ENCODE data around the gene KRT7. TPM values are rescaled to one million over a fixed set of nuclear protein-coding genes. Genes with fewer than 3 reads are reported as not detected.
A peak's percentile ranks its signal among the peaks of the same experiment; 100 is the strongest.

KRT7 gene
- polyA plus RNA-seq, 1 of the 3 experiments (the other 2 are of a cell fraction): 5.4 TPM

DNA sequence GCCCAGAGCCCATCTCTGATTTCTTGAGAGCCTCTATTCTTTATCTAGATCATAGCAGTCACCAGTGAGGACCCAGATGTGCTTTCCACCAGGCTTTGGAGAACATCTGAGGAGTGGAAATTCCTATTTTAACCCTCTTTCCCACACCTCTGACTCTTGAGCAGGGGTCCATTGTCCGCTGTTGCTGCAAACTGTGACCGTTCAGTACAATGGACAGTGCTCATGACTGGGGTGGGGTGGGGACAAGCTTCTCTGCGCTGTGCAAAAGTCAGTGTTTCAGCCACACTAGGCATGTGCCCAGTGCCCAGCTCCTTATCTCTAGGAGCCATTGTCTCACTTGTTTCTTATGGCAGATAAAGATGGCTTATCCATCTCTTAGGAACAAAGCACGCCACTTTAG is 16.9 kb upstream of the KRT7 start:
- CTCF ChIA-PET: interaction anchor here (0.6 to 4.8 kb wide), 12 partner anchors 39 to 664 kb away, joined by 3 to 51 read pairs (median 4); no protein-coding TSS in a partner anchor
- Histone ChIP-seq H3K36me3 (replicated peaks in 1 of 2; ENCODE audit: control insufficient read depth in 1 of 2, insufficient read depth in 2 of 2, low read length in 1 of 2) (no peaks in the 10 kb centered on the region), H3K4me1 (ENCODE audit: control insufficient read depth in 1 of 2, insufficient read depth in 2 of 2, low read depth in 1 of 2, low read length in 1 of 2) (peaks cover 15 to 51% of the 10 kb centered on the region in 2 experiments; a peak in 3 of 4 replicates), H4K20me1 (ENCODE audit: insufficient read depth) (no peaks in the 10 kb centered on the region), H2AFZ (ENCODE audit: low read depth) (no peak overlapping the region), H3K9me3 (no peaks in the 10 kb centered on the region), H3K79me2 (ENCODE audit: insufficient read depth) (no peaks in the 10 kb centered on the region), H3K4me3 (ENCODE audit: low read depth in 2 of 2, low read length in 1 of 2) (no peak overlapping the region), H3K27me3 (ENCODE audit: insufficient read depth) (no peaks in the 10 kb centered on the region), H3K4me2 (peak overlapping the region; percentile 37; the same call in 1 of the 2 replicates), H3K9ac (no peak overlapping the region), H3F3A (replicated peaks; ENCODE audit: insufficient read depth) (peaks cover 4% of the 10 kb centered on the region), H3K27ac (ENCODE audit: low read depth in 2 of 2, low read length in 1 of 2) (peak overlapping the region in 1 of 2 experiments; percentile 68; a peak in 2 of 4 replicates), H3K9me2 (no peaks in the 10 kb centered on the region)
- TF ChIP-seq, protein P1, sequence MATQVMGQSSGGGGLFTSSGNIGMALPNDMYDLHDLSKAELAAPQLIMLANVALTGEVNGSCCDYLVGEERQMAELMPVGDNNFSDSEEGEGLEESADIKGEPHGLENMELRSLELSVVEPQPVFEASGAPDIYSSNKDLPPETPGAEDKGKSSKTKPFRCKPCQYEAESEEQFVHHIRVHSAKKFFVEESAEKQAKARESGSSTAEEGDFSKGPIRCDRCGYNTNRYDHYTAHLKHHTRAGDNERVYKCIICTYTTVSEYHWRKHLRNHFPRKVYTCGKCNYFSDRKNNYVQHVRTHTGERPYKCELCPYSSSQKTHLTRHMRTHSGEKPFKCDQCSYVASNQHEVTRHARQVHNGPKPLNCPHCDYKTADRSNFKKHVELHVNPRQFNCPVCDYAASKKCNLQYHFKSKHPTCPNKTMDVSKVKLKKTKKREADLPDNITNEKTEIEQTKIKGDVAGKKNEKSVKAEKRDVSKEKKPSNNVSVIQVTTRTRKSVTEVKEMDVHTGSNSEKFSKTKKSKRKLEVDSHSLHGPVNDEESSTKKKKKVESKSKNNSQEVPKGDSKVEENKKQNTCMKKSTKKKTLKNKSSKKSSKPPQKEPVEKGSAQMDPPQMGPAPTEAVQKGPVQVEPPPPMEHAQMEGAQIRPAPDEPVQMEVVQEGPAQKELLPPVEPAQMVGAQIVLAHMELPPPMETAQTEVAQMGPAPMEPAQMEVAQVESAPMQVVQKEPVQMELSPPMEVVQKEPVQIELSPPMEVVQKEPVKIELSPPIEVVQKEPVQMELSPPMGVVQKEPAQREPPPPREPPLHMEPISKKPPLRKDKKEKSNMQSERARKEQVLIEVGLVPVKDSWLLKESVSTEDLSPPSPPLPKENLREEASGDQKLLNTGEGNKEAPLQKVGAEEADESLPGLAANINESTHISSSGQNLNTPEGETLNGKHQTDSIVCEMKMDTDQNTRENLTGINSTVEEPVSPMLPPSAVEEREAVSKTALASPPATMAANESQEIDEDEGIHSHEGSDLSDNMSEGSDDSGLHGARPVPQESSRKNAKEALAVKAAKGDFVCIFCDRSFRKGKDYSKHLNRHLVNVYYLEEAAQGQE (IDR thresholded peaks at IDR 0.05; ENCODE audit: low read depth, low read length): peak; percentile 95
- no peak for TF ChIP-seq MEF2A (IDR thresholded peaks at IDR 0.05; ENCODE audit: borderline replicate concordance, low read depth)
- WGBS (ENCODE audit: low lambda C conversion rate): 94% methylated on average over 4 of the region's 4 CpGs
- DNase-seq: no peak
- POLR2A ChIA-PET: interaction anchor here (0.8 to 1.4 kb wide), 6 partner anchors 9 to 51 kb away, joined by 3 to 6 read pairs (median 4); no protein-coding TSS in a partner anchor

DNA sequence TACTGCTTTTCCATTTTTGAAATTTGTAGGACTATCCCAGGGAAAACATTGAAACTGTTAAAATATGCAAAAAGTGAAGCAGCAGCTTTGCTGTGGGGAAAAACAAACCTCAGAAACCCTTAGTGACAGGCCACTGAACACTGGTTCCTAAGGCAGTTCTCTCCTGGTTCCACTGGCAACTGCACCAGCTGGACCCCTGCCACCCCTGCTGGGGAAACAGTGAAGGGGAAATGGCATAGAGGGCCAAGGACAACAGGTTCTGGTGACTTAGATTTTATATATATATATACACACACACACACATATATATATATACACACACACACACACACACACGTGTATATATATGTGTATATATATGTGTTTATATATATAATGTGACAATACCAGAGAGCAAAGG is 16.2 kb upstream of the KRT7 start:
- Histone ChIP-seq H3K4me2 (no peak overlapping the region), H3K27ac (ENCODE audit: low read depth in 2 of 2, low read length in 1 of 2) (peak overlapping the region in 1 of 2 experiments; percentile 68; a peak in 2 of 4 replicates), H3K36me3 (replicated peaks in 1 of 2; ENCODE audit: control insufficient read depth in 1 of 2, insufficient read depth in 2 of 2, low read length in 1 of 2) (no peaks in the 10 kb centered on the region), H3K79me2 (ENCODE audit: insufficient read depth) (no peaks in the 10 kb centered on the region), H3K27me3 (ENCODE audit: insufficient read depth) (no peaks in the 10 kb centered on the region), H3K4me1 (ENCODE audit: control insufficient read depth in 1 of 2, insufficient read depth in 2 of 2, low read depth in 1 of 2, low read length in 1 of 2) (peaks cover 15 to 48% of the 10 kb centered on the region in 2 experiments; a peak in 3 of 4 replicates), H2AFZ (ENCODE audit: low read depth) (no peak overlapping the region), H3K9me3 (no peaks in the 10 kb centered on the region), H3F3A (replicated peaks; ENCODE audit: insufficient read depth) (peaks cover 7% of the 10 kb centered on the region), H3K9me2 (no peaks in the 10 kb centered on the region), H3K4me3 (ENCODE audit: low read depth in 2 of 2, low read length in 1 of 2) (no peak overlapping the region), H3K9ac (no peak overlapping the region), H4K20me1 (ENCODE audit: insufficient read depth) (no peaks in the 10 kb centered on the region)
- TF ChIP-seq ELF1 (IDR thresholded peaks at IDR 0.05): no peak
- TF ChIP-seq RFX5 (IDR thresholded peaks at IDR 0.05; ENCODE audit: low read length): no peak
- TF ChIP-seq TAF1 (IDR thresholded peaks at IDR 0.05; ENCODE audit: borderline replicate concordance, low read depth, low read length): no peak
- POLR2A ChIA-PET: interaction anchor here (1.0 kb wide), 1 partner anchor 10 kb away, joined by 3 read pairs; no protein-coding TSS in a partner anchor
- CTCF ChIA-PET: interaction anchor here (1.0 to 4.8 kb wide), 8 partner anchors 62 to 663 kb away, joined by 3 to 25 read pairs (median 4); no protein-coding TSS in a partner anchor
- no peak for DNase-seq
- WGBS (ENCODE audit: low lambda C conversion rate): 47% methylated on average over 1 of the region's 1 CpG

DNA sequence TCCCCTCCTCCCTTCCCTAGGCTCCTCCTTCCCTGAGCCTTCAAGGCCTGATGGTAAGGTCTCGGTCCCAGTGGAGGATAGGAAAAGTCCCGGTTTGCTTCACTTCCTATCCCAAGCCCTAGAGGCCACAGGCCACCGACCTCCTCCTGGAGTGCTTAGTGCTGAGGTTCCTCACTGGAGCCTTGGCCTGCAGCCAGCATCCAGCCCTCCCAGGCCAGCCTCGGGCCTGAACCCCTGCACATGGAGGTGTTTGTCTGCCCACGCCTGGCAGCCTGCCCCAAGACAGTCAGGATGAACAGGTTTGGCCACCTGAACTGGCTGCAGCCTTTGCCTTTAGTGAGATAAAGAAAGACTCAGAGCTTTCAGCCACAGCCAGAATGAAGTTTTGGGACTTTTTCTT is 15.8 kb upstream of the KRT7 start:
- Histone ChIP-seq H3K27me3 (ENCODE audit: insufficient read depth) (no peaks in the 10 kb centered on the region), H3K4me1 (ENCODE audit: control insufficient read depth in 1 of 2, insufficient read depth in 2 of 2, low read depth in 1 of 2, low read length in 1 of 2) (peaks cover 15 to 48% of the 10 kb centered on the region in 2 experiments; a peak in 3 of 4 replicates), H3K9me3 (no peaks in the 10 kb centered on the region), H2AFZ (ENCODE audit: low read depth) (no peak overlapping the region), H4K20me1 (ENCODE audit: insufficient read depth) (no peaks in the 10 kb centered on the region), H3K27ac (ENCODE audit: low read depth in 2 of 2, low read length in 1 of 2) (no peak overlapping the region; a peak in 1 of 4 replicates), H3F3A (replicated peaks; ENCODE audit: insufficient read depth) (peaks cover 8% of the 10 kb centered on the region), H3K9me2 (no peaks in the 10 kb centered on the region), H3K4me3 (ENCODE audit: low read depth in 2 of 2, low read length in 1 of 2) (no peak overlapping the region), H3K79me2 (ENCODE audit: insufficient read depth) (no peaks in the 10 kb centered on the region), H3K9ac (no peak overlapping the region), H3K4me2 (no peak overlapping the region), H3K36me3 (replicated peaks in 1 of 2; ENCODE audit: control insufficient read depth in 1 of 2, insufficient read depth in 2 of 2, low read length in 1 of 2) (no peaks in the 10 kb centered on the region)
- 0 out of 2 replicates have a peak, but pooled peaks have one; percentile 26 for TF ChIP-seq NFIC (IDR thresholded peaks at IDR 0.05; ENCODE audit: borderline replicate concordance)
- no peak for TF ChIP-seq TAF1 (IDR thresholded peaks at IDR 0.05; ENCODE audit: borderline replicate concordance, low read depth, low read length)
- WGBS (ENCODE audit: low lambda C conversion rate): 40% methylated on average over 4 of the region's 5 CpGs
- no peak for DNase-seq
- ChIA-PET POLR2A (no interaction called here), CTCF (interaction anchor here (1.0 to 4.8 kb wide), 5 partner anchors 62 to 116 kb away, joined by 4 to 25 read pairs (median 8); no protein-coding TSS in a partner anchor)

Data from SK-N-SH (cell line).